ENCODE results near the gene SPDYE1.

- TF ChIP-seq YY1 (IDR thresholded peaks at IDR 0.05; ENCODE audit: insufficient read depth, insufficient read length) (no peak), ZNF274 (IDR thresholded peaks at IDR 0.05; ENCODE audit: low read depth, low read length) (no peak)
These were observed 46.9 kb downstream of the SPDYE1 start, which contains the start of gene DBNL for GRCh38 chr7:44044315-44045225.

Measured in NT2/D1 (cell line).